SIG-M5 (cell line): ENCODE results near the gene SHANK1.
"Not testable (repeated sequence)": the region's sequence is repeated elsewhere in the genome, so short reads cannot be mapped to it uniquely, and the experiment has no call there.

Experiments
- DNase-seq: peaks from one replicate; lab custom pipeline; 2025; lab: John Stamatoyannopoulos, UW

Gene SHANK1

GRCh38 chr19:50719566-50719965 is at the start of gene SHANK1:
TSS of gene SHANK1 (minus strand) at chr19:50719802. CDS start at chr19:50716919, 2,883 bp downstream.
- no peak for DNase-seq

- no peak for DNase-seq
Observed at GRCh38 chr19:50768277-50768676, 48.7 kb upstream of the SHANK1 start.

- DNase-seq, result not testable (repeated sequence)
Observed at GRCh38 chr19:50767263-50767662, 47.7 kb upstream of the SHANK1 start.

GRCh38 chr19:50766746-50767145 is 47.1 kb upstream of the SHANK1 start:
- DNase-seq, result not testable (repeated sequence)

GRCh38 chr19:50764409-50764808 is 44.8 kb upstream of the SHANK1 start:
- DNase-seq, result no peak

- not testable (repeated sequence) for DNase-seq
Observed at GRCh38 chr19:50763521-50763920, 43.9 kb upstream of the SHANK1 start.

GRCh38 chr19:50761501-50761900 is 41.9 kb upstream of the SHANK1 start:
- not testable (repeated sequence) for DNase-seq

GRCh38 chr19:50759886-50760285 is 40.3 kb upstream of the SHANK1 start:
- no peak for DNase-seq

- not testable (repeated sequence) for DNase-seq
Observed at GRCh38 chr19:50759076-50759475, 39.5 kb upstream of the SHANK1 start.

- not testable (repeated sequence) for DNase-seq
Observed at GRCh38 chr19:50757624-50758023, 38.0 kb upstream of the SHANK1 start.

GRCh38 chr19:50756244-50756643 is 36.6 kb upstream of the SHANK1 start:
- not testable (repeated sequence) for DNase-seq

GRCh38 chr19:50753879-50754278 is 34.3 kb upstream of the SHANK1 start:
- no peak for DNase-seq

- DNase-seq, result no peak
Observed at GRCh38 chr19:50750010-50750409, 30.4 kb upstream of the SHANK1 start.

GRCh38 chr19:50749490-50749889 is 29.9 kb upstream of the SHANK1 start:
- DNase-seq, result no peak

- DNase-seq, result not testable (repeated sequence)
Observed at GRCh38 chr19:50747141-50747540, 27.5 kb upstream of the SHANK1 start.

GRCh38 chr19:50745221-50745620 is 25.6 kb upstream of the SHANK1 start:
- DNase-seq, result no peak

GRCh38 chr19:50743537-50743936 is 23.9 kb upstream of the SHANK1 start:
- DNase-seq, result no peak

GRCh38 chr19:50741179-50741933 is 21.8 kb upstream of the SHANK1 start:
- DNase-seq, result no peak

- DNase-seq, result peak; percentile 13
Observed at GRCh38 chr19:50739914-50740426, 20.4 kb upstream of the SHANK1 start.

GRCh38 chr19:50739132-50739913 is 19.7 kb upstream of the SHANK1 start:
- no peak for DNase-seq

GRCh38 chr19:50736338-50736737 is 16.7 kb upstream of the SHANK1 start:
- DNase-seq, result no peak

GRCh38 chr19:50735869-50736268 is 16.3 kb upstream of the SHANK1 start:
- DNase-seq, result no peak

GRCh38 chr19:50729894-50730293 is 10.3 kb upstream of the SHANK1 start:
- DNase-seq, result no peak
